Stimulated activated CD4-positive, alpha-beta T cell treated with anti-CD3 and anti-CD28 coated beads, TNF-alpha, amount 100 ng/mL, for 1 hour (primary cell): ENCODE measurements around the gene RSRC1.
"Not testable (repeated sequence)": the region's sequence is repeated elsewhere in the genome, so short reads cannot be mapped to it uniquely, and the experiment has no call there.

Source experiments
- DNase-seq, 3 donors: peaks; one replicate each; pipeline ENCODE4 v3.0.0-alpha.2; 2020; ENCODE audit warnings: low read depth in 3 of 3, low spot score in 1 of 3

The RSRC1 gene

DNA sequence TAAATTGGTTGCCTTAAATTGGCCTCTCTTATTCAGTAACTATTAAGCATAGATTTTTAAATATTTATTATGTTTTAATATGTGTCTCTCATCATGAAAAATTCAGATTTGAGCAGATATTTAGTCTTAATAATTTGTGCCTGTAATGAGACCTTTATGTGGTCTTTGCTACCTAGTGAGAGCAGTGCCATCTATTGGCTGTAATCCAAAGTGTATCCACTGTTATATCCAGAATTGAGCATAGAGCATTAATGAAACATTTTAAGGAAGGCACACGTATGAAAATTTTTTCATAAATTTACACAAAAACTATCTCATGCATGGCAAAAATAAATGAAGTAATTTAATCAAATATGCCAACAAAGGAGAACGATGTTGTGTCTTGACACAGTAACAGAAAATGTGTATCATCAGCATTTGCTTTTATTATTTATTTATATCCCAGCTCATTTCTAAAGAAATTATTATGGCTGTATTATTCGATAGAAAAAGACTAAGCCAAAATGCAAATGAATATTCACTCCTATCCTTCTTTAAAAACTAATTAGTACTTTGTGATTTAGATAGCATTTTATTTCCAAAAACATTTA lies 203.5 kb downstream of the RSRC1 start:
- DNase-seq: no peak

DNA sequence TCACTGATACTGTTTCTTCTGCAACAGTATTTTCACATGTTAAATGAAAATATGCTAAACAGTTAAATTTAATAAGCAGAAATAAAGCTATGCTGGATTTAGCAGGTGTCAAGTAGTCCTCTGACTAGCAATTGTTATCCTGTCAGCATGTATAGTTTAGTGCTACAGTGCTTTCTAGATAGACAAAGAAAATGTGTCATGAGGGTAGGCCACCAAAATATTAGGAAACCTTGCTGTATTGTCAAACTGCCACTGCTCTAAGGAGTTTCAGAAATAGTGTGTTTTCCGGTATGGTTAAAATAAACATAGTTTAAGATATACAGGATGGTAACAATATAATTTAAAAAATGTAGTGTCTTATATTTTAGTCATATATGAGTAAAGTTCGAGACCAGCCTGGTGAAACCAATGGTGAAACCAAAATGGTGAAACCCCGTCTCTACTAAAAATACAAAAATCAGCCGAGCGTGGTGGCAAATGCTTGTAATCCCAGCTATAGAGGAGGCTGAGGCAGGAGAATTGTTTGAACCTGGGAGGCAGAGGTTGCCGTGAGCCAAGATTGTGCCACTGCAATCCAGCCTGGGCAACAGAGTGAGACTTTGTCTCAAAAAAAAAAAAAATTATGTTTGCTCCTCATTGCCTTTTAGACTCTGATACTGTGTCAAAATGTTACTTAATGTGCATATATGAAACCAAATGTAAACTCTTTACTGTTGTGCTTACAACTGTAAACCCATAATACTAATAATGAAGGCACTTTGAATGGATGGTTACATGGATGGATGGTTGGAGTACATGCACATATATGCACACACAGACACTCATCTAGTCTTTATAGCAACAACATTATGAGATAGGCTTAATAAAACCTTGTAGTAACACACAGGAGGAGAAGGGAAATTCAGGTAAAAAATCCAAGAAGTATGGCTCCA lies 204.8 kb downstream of the RSRC1 start:
- no peak for DNase-seq

DNA sequence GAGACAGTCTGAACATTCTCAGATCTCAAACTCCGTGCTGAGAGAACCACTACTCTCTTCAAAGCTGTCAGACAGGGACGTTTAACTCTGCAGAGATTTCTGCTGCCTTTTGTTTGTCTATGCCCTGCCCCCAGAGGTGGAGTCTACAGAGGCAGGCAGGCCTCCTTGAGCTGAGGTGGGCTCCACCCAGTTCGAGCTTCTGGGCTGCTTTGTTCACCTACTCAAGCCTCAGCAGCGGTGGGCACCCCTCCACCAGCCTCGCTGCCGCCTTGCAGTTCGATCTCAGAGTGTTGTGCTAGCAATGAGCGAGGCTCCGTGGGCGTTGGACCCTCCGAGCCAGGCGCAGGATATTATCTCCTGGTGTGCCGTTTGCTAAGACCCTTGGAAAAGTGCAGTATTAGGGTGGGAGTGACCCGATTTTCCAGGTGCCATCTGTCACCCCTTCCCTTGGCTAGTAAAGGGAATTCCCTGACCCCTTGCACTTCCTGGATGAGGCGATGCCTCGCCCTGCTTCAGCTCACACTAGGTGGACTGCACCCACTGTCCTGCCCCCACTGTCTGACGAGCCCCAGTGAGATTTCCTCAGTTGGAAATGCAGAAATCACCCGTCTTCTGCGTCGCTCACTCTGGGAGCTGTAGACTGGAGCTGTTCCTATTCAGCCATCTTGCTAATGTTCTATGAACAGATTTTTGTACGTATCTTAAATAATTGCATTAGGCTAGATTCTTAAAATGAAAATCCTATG lies 220.0 kb downstream of the RSRC1 start:
- not testable (repeated sequence) for DNase-seq

DNA sequence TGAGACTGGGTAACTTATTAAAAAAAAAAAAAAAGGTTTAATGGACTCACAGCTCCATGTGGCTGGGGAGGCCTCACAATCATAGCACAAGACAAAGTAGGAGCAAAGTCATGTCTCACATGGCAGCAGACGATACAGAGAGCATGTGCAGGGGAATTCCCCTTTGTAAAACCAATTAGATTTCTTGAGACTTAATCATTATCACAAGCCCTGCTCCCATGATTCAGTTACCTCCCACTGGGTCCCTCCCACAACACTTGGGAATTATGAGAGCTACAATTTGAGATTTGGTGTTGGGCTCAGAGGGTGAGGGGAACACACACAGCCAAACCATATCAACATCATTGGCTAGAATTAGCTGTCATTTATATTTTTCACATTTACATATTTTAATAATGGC lies 221.0 kb downstream of the RSRC1 start:
- no peak for DNase-seq

DNA sequence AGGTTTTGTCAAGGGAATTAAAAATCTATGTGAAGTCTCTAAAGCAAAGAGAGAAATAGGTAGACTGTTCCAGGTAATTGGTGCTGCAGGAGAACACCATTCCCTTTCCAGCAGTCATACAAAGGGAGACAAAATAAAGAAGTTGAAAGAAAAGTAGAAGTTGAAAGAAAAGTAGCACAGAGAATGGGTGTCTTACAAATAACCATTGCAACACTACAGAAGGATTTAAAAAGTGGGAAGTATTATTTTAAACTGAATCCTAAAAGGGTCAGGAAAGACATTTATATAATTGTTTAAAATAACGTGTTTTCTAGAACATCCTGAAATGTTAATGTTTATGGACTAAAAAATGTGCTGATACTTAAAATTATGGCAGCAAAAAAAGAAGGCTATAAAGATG lies 223.8 kb downstream of the RSRC1 start:
- no peak for DNase-seq

DNA sequence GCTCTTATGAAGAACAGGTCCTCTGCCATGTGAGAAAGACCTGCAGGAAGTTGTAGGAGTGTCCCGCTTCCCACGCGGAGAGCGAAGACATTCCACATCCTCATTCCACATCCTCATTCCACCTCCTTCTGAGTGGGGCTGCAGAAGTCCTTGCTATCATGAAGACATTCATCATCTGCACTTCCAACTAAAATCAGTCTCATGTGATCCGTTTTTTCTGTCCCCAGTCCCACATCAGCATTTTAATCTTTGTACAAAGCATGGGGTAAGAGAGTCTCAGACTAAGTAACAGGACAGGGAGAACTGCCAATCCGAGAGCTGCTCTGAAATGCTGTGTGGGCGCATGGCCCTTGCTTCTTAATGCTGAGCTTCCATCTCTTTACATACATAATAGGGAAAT lies 227.2 kb downstream of the RSRC1 start:
- DNase-seq: no peak

DNA sequence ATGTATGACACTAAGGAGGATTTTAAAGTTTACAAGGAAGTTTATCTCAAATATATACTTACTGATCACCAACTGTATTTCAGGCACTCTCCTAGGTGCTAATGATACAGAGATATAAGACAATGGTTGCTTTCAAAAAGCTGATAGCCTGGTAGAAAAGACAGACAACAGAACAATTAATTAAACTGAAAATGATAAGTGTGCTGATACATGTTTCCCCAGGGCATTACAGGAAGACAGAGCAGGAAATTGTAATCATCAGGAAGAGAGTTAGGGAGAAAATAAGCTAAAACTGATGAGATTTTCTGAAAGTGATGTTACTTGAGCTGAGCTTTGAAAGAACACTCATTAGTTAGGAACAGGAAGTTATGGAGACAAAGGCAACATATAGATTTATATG lies 229.7 kb downstream of the RSRC1 start:
- DNase-seq: no peak

DNA sequence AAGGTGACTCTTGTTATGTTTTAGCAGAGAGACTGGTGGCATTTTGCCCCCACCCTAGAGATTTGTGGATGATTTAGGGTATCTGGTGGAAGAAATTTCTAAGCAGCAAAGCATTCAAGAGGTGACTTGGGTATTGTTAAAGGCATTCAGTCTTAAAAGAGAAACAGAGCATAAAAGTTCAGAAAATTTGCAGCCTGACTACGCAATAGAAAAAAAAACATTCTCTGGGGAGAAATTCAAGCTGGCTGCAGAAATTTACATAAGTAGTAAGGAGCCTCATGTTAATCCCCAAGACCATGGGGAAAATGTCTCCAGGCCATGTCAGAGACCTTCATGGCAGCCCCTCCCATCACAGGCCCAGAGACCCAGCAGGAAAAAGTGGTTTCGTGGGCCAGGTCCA lies 231.1 kb downstream of the RSRC1 start:
- not testable (repeated sequence) for DNase-seq

DNA sequence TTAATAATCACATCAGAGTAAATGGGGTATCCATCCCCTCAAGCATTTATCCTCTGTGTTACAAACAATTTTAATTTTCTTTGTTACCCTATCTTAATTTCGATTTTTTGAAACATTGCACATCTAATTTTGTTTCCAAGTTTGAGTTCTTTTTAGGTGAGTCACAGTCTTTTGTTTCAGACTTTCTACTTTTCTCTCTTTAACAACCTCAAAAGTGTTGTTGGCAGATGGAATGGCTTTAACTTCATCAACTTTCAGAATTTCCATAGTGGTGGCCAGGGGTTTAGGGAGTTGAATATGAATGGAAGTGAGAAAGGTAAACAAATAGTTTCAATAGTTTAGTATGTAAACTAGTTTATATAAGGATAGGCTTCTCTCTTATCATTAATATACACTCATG lies 238.1 kb downstream of the RSRC1 start:
- DNase-seq: no peak

DNA sequence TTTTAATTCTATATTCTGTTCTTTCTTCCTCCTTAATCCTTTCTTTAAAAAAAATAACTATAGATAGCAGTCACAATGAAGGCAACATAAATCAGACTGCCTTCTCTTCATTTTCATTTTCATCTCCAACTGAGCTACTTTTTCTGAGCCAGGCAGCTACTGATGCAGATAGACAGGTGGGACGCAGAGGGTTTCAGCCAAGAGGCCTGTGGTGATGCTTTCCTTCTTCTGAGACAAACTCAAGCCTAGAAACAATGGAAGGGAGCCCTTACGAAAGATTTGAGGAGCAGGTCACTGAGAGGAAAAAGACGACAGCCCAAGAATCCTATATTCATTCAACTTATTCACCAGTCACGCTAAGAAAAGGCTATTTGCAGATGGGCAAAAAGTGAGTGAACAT lies 241.1 kb downstream of the RSRC1 start:
- DNase-seq: no peak

DNA sequence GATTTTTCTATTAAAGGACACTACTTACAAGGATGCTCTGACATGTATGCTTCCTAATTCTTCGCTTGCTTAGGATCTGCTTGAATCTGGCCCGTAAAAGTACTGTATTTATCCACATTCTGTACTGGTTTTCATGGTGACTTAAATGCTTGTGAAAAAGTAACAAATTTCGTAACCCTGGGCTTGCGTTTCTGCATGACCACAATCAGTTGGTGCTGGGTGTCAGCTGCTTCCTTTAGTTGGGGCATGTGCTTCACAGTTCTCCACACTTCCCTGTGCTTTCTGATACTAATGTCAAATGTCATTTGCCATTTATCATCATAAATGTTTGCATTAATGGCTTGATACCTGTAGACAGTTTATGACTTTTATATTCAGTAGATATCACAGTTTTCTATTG lies 242.7 kb downstream of the RSRC1 start:
- no peak for DNase-seq

DNA sequence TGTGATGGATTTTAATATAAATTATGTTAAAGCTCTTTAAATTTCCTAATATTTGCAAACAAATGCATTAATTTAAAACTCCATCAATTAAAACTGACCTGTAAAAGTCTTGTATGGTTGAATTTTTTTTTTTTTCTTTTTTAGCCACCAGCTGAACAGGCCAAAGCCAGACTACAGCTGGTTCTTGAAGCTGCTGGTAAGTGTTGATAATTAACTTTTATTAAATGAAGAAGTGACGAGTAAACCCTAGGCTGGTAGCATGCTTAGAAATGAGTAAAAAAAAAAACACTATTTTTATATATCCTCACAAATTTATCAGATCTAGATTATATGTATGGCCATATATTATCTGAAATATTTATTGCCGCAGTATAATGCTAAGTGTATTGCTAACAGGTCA lies 244.8 kb downstream of the RSRC1 start:
- DNase-seq: no peak

DNA sequence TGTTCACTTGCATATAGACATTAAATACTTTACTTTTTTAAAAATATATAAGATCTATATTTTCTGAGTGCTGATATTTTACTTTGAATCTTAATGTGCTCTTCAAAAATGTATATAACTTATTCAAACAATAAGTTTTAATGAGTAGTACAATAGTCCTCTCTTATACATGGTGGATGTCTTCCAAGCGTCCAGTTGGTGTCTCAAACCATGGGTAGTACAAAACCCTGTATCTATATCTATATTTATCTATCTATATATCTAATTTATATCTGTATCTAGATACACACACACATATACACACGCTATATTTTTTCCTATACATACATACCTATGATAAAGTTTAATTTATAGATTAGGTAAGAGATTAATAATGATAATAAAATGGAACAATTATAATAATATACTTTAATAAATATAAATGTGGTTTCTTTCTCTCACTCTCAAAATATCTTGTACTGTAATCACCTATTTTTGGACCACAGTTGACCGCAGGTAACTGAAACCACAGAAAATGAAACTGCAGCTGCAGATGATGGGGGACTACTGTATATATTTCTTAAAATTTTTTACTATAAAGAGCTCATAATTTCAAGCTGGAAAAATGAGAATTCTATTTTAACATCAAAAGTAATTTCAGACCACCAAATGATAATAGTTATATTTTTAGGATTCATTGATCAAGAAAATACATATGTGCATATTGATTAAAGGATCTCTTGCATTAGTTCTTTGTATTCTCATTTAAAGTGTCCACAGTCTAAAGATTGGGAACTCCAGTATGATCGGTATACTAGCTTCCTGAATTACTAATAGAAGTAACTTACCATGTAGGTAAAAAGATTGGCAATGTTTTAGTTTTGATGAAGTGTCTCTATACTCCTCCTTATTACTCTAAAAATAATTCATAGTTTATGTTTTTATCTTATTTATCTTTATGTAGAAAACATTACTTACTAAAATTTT lies 246.0 kb downstream of the RSRC1 start:
- DNase-seq: no peak

DNA sequence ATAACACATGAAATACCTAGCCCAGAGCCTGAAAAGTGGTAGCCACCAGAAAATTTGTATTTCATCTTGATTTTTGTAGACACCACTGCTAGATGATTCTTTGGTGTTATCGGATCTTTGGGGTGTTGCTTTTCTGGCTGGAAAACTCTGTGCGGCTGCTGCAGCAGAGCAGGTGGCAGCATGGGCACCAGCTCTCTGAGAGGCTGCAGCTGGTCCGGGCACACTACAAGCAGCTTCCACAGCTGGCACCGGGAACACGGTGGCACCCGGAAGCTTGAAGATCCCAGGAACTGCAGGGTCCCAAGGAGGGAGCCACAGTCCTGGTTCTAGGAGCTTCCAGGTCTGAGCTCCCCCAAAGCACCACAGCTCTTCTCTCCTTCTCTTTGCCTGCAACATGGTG lies 249.4 kb downstream of the RSRC1 start:
- DNase-seq: no peak

DNA sequence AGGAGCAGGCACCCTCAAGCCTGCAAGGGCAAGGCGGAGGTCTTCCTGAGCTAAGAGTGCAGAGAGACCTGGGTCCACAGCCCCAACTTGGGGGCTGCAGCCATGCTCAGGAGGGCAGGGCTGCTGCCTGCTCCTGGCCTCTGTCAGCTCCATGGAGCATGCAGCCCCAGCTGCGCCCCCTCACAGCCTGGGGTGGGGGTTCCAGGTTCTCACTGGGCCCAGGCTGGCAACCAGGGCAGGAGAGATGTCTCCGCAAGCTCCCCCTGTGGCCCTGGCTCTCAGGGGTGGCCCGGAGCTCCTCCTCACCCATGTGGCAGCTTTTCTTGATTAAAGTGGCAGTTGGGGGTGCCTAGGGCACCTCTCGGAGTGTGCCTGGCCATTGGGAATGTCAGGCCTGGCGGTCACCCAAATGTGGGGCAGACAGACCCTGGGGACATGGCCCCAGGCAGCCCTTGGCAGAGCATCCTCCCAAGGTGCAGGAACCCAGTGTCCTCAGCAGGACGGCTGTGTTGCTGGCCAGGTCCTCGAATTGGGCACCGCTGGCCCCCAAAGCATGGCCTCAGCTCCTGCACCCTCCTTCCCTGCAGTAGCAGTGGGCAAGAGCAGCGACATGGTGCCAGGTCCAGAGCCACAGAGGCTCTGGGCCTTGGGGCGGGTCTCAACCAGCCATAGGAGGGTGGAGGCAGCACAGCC lies 251.0 kb downstream of the RSRC1 start:
- no peak for DNase-seq

DNA sequence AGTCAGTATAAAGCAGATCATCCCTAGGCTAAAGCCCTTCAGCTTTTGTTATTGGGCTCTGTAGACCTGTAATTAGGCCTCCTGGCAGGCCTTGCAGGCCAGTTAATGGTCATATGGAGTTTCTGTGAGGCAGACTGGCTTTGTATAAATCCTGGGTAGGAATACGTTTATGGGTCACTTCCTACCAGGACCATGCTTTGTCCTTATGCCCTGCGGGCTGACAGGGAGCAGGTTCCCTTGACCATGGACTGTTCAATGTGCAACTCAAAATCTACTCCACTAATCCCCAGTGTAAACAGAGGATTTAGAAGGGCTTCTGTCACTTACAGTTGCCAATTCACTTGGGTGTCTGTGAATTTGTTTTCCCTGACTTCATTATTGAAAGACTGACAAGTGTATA lies 258.4 kb downstream of the RSRC1 start:
- DNase-seq: no peak

DNA sequence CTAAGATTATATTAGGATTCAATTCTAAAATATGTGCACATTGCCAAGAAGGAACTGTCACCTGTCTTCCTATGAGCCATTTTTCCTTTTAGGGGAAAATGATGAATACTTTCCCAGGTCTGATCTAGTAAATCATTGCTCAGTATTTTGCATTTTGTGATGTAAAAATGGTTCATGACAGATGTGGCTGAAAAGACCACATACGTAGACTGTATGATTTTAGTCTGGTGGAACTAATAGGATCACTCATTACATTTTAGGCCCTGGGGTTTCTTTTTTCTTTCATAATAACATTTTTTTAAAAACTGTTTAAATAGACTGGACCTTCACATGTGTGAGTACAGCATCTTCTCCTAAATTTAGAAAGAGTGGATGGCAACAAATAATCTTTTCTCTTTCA lies 259.4 kb downstream of the RSRC1 start:
- DNase-seq: no peak

DNA sequence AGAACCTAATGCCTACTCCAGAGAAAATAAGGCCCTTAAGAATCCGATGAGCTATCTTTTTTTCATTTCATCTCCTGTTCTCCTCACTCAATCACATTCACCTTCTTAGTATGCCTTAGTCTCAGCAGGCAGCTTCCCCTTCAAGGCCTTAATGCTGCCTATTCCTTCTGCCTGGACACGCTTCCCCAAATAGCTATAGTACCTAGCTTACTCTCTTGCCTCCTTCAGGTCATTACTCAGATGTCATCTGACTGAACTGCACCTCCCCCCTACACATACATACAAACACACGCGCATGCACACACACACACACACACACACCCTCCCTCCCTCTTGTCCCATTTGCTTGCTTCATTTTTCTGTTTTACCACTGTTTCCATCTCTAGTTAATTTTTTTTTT lies 269.6 kb downstream of the RSRC1 start:
- DNase-seq: no peak

DNA sequence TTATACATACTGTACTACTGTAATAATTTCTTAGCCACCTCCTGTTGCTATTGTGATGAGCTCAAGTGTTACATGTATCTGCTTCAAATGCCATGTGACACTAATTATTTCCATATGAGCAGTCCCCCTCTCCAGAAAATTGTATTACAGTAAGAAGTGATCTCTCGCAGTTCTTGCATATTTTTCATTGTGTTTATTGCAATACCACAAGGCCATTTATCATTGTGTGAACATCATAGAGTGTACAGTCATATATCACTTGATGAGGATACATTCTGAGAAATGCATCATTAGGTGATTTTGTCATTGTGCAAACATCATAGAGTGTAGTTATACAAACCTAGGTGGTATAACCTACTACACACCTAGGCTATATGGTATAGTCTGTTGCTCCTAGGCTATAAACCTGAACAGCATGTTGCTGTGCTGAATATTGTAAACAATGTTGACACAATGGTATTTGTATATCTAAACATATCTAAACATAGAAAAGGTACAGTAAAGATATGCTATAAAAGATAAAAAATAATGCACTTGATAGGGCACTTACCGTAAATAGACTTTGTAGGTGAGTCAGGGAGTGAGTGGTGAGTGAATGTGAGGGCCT lies 271.5 kb downstream of the RSRC1 start:
- no peak for DNase-seq

DNA sequence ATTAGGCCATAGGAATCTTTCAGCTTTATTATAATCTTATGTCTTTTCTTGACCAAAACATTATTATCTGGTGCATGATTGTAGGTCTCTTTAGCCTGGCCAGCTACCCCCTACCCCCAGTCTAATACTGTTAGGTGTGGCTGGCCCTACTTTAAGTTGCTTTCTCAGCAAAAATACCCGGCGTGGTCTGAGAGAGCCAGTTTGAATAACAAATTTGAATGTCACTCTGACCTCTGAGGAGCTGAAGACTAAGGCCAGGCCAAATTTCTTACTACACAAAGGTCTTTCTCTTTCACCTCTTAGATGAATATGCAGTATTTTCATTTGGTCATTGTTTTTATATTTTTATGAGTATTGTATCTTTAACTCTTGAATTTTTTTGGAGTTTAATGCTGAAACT lies 272.6 kb downstream of the RSRC1 start:
- DNase-seq: no peak
